GM19193 (cell line): Measurements from ENCODE around the gene E2F3.

Experiments
- POLR2A ChIP-seq: IDR thresholded peaks from 4 replicates; pipeline ENCODE4 v1.6.1; 2011; ENCODE audit not compliant: insufficient read depth, insufficient read length; ENCODE audit errors: extremely low read depth

Gene E2F3

DNA sequence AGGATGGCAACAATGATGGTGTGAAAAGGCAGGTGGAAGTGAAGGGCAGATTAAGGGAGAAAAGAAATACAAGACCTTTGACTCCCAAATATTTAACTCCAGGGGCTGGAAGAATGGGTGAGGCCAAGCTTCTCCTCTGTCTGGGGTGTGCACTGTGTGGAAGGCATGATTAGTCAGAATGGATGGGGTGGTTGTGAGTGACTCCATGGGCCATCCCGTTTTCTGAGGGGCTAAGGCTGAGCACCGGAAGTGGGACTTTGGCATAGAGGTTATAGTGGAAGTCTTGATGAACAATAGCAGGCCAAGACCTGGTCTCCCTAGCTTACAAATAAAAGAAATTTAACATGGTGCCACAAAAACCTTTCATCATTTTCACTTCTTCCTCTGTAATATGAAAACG is 12.1 kb downstream of the E2F3 start:
- TF ChIP-seq POLR2A, result no peak

DNA sequence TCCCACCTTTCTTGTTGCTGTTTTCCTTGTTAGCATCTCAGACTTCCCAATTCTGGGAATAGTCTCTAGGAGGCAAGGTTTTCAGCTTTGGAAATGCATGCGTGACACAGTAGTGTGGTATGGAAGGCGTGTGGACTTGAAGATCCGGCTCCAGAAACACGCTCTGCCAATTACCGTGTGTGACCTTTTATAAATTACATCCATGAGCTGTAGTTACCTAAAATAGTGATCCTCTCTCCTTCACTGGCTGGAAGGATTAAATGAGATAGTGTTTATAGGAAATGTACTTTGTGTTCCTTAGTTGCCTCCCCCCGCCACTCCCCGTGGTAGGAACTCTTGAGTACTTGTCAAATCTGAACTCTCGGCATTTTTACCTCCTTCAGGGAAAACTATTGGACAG is 13.0 kb downstream of the E2F3 start:
- no peak for TF ChIP-seq POLR2A

DNA sequence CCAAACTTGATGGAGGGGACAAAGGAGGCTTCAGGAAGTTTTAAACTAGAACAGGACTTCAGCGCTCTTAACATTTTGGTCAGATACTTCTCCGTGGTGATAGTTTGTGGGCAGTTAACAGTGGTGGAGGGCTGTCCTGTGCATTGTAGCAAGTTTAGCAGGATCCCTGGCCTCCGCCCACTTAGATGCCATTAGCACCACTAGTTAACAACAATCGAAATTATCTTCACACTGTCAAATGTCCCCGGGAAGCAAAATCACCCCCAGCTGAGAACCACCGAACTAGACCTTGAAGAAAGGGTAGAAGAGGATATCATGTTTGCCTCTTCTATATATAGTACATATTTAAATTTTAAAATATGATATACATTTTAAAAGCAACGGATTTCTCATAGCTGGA is 13.6 kb downstream of the E2F3 start:
- no peak for TF ChIP-seq POLR2A

DNA sequence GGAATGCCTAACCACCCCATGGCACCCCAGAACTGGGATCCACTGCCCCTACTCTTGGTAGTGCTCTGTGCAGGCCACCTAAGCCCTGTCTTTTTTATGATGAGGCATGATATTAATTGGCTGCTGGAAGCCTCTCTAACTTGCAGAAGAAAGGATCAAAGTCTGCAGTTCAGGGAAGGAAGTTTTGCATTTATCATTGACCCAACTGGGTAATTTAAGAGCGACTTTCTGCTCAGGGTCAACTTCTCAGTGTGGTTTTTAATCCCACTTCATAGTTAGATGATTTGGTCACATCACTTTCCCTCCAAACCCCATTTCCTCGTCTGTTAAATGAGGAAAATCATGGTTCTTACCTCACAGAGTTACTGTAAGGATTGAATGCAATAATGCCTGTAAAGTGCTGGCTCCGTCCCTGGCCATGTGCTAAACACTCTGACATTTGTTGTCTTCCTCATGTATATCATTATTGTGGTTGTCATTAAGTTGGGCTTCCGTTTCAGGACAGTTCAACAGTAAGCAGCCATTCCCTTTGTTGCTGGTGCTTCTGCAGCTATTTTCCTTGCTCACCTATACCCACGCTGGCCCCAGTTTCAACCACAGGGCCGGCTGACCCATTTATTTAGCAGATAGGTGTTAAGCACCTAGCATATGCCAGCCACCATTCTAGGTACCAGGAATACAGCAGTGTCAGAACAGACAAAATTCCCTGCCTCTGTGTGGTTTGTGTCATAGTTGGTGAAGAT is 14.2 kb downstream of the E2F3 start:
- no peak for TF ChIP-seq POLR2A

DNA sequence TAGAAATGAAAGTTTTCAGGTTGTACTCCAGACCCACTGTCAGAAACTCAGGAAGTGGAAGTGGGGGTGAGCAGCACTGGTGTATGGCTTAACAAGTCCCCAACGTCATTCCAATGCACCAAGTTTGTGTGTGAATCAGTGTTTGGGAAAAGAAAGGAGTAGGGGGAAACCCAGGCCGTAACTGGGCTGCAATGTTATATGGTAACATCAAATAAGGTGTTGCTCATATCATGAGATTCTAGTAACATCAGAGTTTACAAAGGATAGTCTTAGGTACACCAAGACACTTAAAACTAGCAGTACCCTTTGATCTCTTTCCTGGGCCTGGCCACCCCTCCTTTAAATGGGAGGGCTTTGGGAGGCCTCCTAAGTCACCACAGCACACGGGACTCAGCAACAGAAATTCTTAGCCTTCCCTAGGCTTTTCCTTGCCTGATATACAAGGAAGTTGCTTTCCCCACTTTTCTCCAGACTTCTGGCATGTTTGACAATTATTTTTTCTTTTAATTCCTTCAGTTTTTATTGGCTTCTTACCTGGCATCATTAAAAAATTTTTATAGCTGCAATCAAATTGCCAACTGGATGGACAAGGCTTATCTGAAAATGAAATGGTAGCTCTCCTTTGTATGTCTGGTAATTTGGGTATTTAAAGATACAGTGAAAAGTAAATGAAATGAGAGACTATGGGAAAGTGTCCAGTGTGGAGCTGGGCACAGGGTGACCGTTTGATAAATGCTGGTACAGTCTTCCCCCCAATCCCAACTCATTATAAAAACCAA is 15.1 kb downstream of the E2F3 start:
- TF ChIP-seq POLR2A, result no peak

DNA sequence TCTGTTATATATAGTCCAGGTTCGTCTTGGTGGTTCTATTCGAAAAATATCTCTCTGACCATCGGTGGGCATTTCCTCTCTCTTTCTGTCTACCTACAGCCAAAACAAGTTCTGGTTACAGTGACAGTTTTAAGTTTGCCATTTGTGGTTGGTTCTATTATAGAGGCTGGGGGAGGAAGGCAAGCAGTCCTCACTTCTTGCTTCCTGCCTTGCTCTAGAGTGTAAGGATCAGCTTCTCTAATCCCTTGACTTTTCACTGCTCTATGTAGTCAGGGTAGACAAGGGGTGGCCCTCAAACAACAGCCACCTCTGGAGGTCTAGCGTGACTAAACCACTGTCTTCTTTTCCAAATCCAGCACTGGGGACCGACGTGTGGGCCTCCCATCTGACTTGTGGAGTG is 16.1 kb downstream of the E2F3 start:
- no peak for TF ChIP-seq POLR2A

DNA sequence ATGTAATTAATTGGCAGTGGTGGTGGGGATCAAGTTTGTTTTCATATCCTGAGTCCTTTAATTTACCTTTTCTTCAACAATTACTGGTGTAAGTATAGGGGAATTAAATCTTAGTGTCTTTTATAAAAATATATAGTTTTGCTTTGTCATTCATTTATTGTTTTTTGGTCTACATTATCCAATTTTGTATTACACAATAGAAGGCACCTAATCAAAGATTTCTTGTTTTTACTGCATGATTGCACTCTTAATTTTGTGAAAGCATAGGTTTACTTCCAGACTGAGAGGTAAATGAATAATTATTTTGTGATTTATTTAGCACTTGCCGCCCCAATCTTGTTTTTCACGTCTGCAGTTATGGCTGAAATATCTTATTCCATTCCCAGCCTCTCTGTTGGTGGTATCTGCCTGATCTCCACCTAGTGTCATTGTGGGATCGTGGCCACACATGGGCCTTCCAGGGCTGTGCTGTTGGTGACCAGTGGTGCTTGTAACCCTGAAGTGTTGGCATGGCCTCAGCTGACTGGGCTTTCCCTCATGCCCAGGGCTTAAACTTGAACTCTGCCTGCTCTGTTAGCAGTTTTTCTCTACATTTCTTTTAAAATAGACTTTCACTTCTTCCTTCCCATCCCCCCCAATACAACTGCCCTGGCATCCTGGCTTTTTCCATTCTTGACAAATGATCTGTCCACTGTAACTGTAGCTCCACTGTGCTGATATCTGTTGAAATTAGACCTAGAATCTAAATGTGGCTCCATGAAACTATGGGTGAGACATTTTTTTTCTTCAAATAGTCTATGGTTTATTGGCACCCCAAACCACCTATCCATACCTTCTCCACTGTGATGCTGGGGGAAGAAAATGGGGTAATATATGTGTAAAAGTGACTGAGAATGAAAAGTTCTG is 24.8 kb downstream of the E2F3 start:
- no peak for TF ChIP-seq POLR2A

DNA sequence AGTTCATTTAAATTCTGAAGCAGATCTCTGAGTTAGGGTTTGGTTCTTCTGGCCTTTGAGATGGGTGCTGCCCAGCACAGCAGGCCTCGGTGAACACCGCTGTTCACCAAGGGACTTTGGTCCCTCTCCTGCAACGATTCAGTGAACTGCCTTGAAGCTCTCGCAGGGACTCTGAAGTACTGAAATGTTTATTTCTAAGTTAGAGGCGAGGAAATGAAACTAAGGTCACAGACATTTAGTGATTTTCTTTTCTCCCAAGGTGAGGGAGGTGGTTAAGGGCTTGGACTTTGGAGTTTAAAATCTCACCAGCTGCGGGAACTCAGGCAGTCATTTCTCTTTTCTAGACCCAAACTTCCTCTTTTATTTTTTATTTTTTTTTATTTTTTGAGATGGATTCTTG is 26.2 kb downstream of the E2F3 start:
- no peak for TF ChIP-seq POLR2A

DNA sequence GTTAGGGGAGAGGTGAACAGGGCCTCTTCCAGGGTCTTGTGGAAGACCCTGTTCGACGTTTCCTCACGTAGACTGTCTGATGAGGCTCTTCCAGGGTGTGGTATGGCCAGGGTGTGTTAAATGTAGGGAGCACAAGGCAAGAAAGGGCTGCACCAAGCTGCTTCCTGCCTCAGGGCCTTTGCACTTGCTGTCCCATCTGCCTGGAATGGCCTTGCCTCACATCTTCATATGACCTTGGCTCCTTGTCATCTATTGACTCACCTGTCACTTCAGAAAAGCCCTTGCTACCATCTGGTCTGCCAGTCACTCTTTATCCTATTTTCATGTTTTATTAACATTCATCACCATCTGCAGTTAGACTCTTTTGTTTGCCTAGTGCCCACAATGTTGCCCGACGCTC is 31.0 kb downstream of the E2F3 start:
- TF ChIP-seq POLR2A, result no peak

DNA sequence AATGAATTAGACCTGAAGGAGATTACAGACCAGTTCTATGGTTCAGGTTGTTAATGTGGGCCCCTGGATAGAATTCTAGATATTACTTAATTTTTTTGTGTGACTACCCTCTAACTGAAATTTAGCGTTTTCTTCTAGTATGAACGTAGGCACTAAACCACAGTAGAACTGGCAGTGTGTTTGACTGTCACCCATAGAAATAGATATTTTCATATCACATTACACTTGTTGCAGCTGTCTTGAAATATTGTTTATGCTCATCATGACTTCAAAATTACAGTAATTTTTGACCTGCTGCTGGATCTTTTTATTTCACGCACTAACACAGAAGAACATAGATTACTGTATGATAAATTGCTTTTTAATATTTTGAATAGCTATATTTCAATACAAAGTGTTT is 31.6 kb downstream of the E2F3 start:
- no peak for TF ChIP-seq POLR2A

DNA sequence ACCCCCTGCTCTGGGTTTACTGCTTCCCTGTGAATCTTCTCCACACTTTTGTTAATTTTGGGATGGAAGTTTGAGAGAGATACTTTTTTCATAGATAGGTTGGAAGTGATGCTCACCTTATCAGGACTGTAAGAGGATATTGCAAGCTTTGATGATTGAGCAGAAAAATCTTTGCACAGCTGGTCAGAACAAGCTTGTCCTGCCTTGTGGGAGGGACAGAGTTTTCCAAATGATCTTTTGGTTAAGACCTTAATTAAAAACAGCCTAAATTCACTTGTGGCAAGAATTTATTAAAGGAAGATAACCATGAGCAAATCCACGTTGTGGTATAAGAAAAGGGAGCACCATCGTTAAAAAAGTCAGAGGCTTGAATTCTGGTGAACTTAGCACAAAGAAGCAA is 32.2 kb downstream of the E2F3 start:
- TF ChIP-seq POLR2A, result no peak

DNA sequence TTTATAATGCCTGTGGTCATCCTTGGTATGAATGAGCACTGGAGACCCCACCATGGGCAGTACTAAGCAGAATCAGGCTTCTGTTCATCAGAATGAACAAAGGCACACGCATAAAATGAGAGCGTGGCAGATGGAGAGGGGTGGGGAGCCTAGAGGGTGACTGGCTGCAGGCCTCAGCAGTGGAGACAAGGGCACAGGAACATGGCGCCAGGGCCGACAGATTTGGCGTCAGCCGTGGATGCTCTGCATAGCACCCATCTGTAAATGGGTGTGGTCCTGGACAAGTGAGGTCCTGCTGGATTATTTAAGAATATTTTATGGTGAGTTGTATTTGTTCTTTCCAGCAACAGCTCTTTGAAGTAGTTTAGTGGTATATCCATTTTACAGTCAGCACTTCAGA is 33.1 kb downstream of the E2F3 start:
- TF ChIP-seq POLR2A, result no peak

DNA sequence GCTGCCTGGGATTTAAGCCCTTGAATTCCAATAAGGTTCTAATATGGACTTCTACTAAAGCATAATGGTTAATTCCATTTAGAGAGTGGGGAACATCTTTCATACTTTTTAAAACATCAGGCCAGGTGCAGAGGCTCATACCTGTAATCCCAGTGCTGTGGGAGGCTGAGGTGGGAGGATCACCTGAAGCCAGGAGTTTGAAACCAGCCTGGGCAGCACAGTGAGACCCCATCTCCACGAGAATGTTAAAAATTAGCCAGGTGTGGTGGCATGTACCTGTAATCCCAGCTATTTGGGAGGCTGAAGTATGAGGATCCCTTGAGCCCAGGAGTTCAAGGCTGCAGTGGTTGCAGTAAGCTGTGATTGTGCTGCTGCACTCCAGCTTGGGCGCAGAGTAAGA is 35.0 kb downstream of the E2F3 start:
- TF ChIP-seq POLR2A, result no peak

DNA sequence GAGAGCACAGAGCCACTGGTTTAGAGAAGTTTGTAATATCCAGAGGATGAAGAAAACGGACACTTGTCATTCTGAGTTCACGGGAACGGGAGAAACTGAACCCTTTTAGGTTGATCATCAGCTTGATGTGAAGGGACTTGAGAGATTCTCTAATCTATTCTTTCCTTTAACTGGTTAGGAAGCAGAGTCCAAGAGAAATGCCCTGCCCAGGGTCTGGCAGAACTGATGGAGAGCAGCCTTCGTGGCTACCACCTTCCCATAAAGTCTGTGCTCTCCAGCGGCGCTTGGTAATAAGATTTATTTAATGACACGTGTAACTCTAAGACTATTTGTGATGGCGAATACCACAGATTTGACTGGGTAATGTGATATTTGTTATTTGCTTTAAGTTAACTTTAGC is 36.0 kb downstream of the E2F3 start:
- TF ChIP-seq POLR2A, result no peak

DNA sequence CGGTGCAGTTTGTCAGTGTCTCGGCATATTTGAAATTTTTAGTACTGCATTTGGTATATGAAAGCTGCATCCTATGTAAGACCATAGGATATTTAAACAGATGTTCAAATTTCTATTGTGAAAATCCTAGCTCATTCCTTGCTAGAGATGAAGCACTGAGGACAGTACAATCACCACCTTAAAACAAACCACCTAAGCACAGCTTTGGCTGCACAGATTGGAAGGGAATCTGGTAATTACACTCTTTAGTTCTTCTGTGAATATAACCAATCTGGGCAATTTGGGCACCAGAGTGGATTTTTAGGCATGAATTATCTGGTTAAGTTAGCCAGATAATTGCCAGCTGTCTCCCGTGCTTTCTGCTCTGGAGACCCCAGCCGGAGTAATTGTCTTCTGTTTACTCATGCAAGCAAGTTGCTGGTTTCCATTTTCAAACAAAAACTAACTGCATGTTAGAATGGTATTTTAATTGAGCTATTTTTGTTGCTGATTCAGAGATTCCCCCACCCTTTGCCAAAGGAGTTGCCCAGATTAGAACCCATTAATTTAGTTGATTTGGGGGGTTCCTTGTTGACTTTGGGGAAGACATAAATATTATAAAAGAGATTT is 36.9 kb downstream of the E2F3 start:
- no peak for TF ChIP-seq POLR2A
